Cardiac fibroblast (primary cell): ENCODE data around the gene MMRN2.
A peak's percentile ranks its signal among the peaks of the same experiment; 100 is the strongest.

Experiments
- DNase-seq, 2 donors: peaks; one replicate each; pipeline versions ENCODE4 v3.0.0 to v3.0.0-alpha.2; 2010; ENCODE audit warnings: low read depth in 2 of 2
- H3K4me3 ChIP-seq, 2 donors: replicated peaks in 1 of 2; 1 replicate in 1 of 2; 2 replicates in 1 of 2; pipeline ENCODE4 v1.5.1; 2011; ENCODE audit warnings: low read depth in 2 of 2, low read length in 2 of 2, mild to moderate bottlenecking in 2 of 2, moderate library complexity in 1 of 2
- CTCF ChIP-seq: IDR thresholded peaks from one replicate; pipeline ENCODE4 v1.5.1; 2011; ENCODE audit warnings: low read depth, mild to moderate bottlenecking, low read length, inconsistent platforms

The MMRN2 gene

GRCh38 chr10:86918022-86918471 lies 39.4 kb downstream of the MMRN2 start:
- no peak overlapping the region for H3K4me3 ChIP-seq
- no peak for TF ChIP-seq CTCF
- peak in 1 of 2 donors; percentile 25 for DNase-seq

- no peak for TF ChIP-seq CTCF
- H3K4me3 ChIP-seq, result no peak overlapping the region
- no peak for DNase-seq
Measured at GRCh38 chr10:86914734-86915133, 42.7 kb downstream of the MMRN2 start.

- DNase-seq, result no peak
- no peak for TF ChIP-seq CTCF
- no peak overlapping the region for H3K4me3 ChIP-seq
Measured at GRCh38 chr10:86905429-86905828, 52.0 kb downstream of the MMRN2 start.

- no peak for TF ChIP-seq CTCF
- no peak for DNase-seq
- no peak overlapping the region for H3K4me3 ChIP-seq
Measured at GRCh38 chr10:86904600-86904999, 52.8 kb downstream of the MMRN2 start.

- no peak for TF ChIP-seq CTCF
- peak; percentile 60 to 96 for DNase-seq
- H3K4me3 ChIP-seq, result no peak overlapping the region
Measured at GRCh38 chr10:86900955-86901354, 56.5 kb downstream of the MMRN2 start.

- peak; percentile 85 to 86 for DNase-seq
- peak; percentile 70 for TF ChIP-seq CTCF
- H3K4me3 ChIP-seq, result no peak overlapping the region
Measured at GRCh38 chr10:86899670-86900276, 57.6 kb downstream of the MMRN2 start.

GRCh38 chr10:86899132-86899531 lies 58.3 kb downstream of the MMRN2 start:
- TF ChIP-seq CTCF, result no peak
- no peak for DNase-seq
- H3K4me3 ChIP-seq, result no peak overlapping the region
